GM18508 (cell line): ENCODE results near the gene RPL6.

ENCODE experiments used
- ATAC-seq: cut with Tn5 transposase; IDR thresholded peaks from one replicate; pipeline ENCODE4 v1.9.1; 2021; ENCODE audit warnings: moderate number of reproducible peaks; ENCODE audit not compliant: insufficient read depth, unreplicated experiment

RPL6 gene

DNA sequence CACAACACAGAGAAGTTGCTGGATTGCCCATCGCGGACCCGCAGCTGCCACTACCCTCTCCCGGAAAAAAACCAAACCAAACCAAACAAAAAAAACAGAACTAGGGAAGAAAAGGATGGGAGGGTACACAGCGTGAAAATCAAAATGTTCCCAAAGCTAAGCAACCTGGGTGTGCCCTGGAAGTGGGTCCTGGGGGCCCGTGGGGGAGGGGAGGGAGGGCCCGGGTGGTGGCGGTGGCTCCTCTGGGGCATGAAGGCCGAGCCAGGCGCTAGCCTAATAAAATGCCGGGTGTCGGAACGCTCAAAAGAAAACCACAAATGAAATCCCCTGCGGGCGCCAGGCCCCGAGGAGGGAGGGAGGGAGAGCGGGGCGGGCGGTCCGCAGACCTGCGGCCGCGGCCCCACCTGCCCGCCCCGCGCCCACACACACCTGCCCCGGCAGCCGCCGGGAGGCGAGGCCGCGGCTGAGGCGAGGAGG, 28.0 kb downstream of the RPL6 start:
- ATAC-seq = peak; percentile 33

DNA sequence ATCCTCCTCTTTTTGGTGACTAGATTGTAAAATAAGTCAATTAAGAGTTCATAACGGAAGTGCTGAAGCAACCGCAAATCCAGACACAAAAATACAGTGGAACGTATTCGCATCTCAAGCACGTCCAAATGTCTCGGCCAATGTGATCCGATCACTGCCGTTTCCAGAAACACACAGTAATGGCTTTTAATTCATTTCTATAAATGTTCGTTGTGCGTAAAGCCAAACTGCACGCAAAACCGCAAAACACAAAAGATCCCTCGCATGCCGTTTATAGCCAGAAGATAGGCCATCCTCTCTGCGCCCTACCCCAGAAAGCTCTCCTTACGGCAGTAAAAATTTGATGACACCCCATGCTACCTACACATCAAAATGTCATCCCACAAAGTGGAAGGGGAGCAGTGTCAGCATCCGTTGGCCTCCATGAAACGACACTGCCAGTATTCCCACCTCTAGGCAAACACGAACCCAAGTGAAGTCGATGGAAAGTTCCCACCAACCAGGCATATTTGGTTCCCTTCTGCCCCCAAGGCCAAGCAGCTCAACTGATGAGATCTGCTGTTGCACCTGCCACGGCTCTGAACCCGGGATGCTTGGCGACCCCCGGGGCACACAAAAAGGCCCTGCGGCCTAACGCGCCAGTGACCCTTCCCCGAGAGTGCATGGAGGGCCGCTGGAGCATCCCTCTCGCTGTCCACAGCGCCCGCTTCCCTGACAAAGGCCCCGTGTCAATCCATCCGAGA, 28.6 kb downstream of the RPL6 start:
- ATAC-seq = no peak

DNA sequence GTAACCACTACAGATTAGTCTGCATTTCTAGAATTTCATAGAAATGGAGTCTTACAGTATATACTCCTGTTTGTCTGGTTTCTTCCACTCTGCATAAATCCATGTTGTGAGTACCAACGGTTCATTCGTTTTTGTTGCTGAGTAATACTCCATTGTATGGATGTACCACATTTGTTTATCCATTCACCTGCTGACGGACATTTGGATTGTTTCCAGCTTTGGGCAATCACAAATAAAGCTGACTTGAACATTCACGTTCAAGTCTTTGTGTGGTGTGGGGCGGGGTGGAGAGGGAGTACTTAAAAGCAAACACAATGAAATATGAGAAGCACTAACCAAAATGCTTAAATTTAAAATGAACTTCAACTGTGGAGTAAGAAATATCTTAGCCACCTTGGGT, 34.3 kb downstream of the RPL6 start:
- no peak for ATAC-seq

DNA sequence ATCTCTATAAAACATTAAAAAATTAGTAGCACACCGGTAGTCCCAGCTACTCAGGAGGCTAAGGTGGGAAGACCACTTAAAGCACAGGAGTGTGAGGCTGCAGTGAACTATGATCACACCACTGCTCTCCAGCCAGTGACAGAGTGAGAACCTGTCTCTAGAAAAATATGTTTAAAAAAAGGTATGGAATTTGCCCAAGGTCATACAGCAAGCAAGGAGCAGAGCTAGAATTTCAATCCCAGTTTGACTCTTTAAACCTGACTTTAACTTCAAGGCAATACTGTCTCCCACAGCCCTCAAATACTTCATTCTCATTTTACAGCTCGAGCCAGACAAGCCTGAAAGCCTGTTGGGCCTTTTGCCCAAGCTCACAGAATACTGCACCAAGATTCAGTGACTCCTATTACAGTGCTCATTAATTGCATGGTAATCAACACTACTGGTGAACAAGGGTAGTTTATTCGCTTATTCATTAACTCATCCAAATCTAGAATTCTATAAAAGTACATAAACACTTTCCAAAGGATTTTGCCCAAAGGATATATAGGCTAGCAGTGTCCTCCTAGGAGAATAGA, 35.2 kb downstream of the RPL6 start:
- ATAC-seq = no peak

DNA sequence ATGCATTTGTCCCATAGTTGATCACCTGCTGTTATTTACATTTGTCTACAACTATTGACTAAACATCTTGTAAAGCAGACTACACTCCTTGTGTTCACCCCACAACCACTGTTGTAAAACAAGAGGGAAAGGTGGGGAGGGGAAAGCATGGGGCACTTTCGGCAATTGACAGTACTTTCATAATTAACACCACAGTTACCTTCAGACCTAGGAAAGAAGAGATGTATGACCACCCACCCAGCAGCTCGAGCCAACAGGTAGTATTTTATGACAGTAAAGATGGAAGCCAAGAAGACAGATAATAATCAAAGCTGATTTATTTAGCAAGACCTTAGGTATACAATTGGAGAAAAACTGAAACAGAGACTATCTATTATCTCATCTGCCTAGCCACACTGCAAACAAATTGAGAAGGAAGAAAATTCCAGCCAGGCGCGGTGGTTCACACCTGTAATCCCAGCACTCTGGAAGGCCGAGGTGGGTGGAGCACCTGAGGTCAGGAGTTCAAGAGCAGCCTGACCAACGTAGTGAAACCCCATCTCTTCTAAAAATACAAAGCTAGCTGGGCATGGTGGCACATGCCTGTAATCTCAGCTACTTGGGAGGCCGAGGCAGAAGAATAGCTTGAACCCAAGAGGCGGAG, 38.4 kb downstream of the RPL6 start:
- ATAC-seq = no peak

GRCh38 chr12:112370199-112370598, 39.2 kb downstream of the RPL6 start:
- no peak for ATAC-seq

DNA sequence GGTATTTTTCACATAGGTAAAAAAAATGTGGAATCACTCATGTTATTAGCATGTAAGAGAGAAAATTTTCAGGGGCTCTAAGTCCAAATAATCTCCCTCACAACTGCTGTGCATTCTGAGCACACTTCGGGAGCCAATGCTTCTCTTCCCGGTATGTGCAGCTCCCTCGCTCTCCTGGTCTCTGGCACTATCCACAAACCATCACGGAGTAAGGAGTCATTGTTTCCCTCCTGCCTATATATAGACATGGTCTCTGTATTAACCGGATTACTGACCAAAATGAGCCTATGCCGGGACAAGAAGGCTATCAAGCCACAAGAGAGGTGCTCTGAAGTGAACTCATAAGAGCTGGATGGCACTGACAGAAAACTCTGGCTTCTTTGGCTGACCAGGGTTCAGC, 40.5 kb downstream of the RPL6 start:
- no peak for ATAC-seq

DNA sequence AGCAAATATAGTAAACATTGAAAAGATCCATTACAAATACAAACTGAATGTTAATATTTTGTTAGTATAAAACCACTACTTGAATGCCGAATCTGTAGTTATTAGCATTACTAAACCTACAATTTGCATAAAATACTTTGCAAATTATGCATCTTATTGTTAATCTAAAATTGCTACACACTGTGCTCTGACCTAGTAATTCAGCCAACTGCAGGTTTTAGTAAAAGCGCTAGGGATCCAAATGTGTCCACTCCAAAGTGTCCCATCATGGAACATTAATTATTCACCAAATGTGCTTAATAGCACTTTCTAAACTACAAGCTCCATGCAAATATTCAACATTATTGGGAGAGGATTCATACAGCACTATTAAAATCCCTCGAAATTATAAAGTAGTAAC, 41.4 kb downstream of the RPL6 start:
- no peak for ATAC-seq

DNA sequence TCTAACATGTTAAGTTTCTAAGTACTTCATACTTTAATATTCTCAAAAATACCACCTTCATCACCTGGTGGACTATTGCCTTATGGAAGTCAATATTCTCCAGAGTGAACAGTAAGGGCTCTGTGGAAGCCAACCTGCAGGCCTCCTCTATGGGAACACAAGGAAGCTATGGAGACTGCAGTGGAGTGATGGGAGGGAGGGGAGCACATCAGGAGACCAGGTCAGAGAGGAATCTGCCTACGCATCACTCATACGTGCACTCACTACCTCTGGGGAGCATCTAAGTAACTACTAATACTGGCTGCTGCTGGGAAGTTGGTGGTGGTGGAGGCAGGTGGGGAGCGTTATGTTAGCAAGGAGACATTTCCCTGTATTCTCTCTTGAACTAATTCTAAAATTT, 47.1 kb downstream of the RPL6 start:
- ATAC-seq = no peak

GRCh38 chr12:112361271-112361670, 48.1 kb downstream of the RPL6 start:
- ATAC-seq = no peak

DNA sequence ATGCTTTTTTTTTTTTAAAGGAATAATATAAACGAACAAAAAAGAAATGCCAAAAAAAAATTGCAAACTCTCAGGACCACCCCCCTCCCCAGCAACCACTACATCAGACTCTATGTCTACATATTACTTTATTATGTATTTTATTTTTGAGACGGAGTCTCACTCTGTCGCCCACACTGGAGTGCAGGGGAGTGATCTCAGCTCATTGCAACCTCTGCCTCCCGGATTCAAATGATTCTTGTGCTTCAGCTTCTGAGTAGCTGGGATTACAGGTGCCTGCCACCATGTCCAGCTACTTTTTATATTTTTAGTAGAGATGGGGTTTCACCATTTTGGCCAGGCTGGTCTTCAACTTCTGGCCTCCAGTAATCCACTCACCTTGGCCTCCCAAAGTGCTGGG, 50.1 kb downstream of the RPL6 start:
- no peak for ATAC-seq

GRCh38 chr12:112357214-112357613, 52.2 kb downstream of the RPL6 start:
- no peak for ATAC-seq
